GM13977 (cell line): ENCODE data around the gene TRMT1.
A peak's percentile ranks its signal among the peaks of the same experiment; 100 is the strongest.

Source experiments
- DNase-seq: peaks from one replicate; pipeline ENCODE4 v3.0.0; 2012; ENCODE audit warnings: low spot score
- in situ Hi-C: fragments of 300-500 bp; cut with MboI; formaldehyde crosslinking; loops from one replicate; pipeline ENCODE4 v1.12.0; 2022; ENCODE audit warnings: low sequenced_read_pairs, low pct_unique_long_range_greater_than_20kb, mixed read lengths, inconsistent platforms; ENCODE audit not compliant: unreplicated experiment
- TF ChIP-seq, protein P1 (sequence below): IDR thresholded peaks from 2 replicates; pipeline ENCODE4 v1.5.1; 2012; ENCODE audit warnings: mild to moderate bottlenecking, control low read depth; ENCODE audit not compliant: insufficient read depth; ENCODE audit errors: extremely low read depth, missing control alignments

Gene TRMT1

DNA sequence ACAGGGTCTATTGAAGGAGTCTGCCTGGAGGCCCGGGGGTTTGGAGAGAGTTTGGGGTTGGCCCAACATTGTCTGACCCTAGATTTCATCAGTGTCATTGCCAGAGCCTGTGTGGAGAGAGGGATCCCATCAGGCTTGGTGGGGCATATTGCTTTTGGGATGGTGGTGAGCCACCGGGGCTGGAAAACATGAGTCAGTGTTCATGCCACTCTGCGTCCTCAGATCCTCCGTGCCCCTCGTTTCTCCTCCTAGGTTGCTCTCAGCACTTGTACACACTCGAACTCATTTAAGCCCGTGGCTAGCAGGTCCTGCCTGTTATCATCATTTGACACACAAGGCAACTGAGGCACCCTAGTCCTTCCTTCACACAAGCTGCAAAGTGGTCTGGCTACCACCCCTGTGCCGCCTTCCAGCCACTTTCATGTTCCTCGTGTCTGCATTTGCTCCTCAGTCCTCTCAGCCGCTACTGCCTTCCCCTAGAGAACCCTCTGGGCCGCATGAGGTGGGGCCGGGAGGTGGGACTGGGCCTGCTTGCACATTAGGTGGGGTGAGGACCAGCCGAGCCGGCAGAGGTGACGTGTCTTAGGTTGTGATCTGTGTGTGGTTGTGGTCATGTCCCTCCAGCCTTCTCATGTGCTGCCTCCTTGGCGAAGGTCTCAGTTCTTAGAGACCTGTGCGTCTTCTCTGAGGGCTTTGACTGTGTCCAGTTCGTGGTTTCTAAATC is 5.2 kb upstream of the TRMT1 start:
- TF ChIP-seq, protein P1, sequence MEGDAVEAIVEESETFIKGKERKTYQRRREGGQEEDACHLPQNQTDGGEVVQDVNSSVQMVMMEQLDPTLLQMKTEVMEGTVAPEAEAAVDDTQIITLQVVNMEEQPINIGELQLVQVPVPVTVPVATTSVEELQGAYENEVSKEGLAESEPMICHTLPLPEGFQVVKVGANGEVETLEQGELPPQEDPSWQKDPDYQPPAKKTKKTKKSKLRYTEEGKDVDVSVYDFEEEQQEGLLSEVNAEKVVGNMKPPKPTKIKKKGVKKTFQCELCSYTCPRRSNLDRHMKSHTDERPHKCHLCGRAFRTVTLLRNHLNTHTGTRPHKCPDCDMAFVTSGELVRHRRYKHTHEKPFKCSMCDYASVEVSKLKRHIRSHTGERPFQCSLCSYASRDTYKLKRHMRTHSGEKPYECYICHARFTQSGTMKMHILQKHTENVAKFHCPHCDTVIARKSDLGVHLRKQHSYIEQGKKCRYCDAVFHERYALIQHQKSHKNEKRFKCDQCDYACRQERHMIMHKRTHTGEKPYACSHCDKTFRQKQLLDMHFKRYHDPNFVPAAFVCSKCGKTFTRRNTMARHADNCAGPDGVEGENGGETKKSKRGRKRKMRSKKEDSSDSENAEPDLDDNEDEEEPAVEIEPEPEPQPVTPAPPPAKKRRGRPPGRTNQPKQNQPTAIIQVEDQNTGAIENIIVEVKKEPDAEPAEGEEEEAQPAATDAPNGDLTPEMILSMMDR, result no peak
- in situ Hi-C loops, result no loop called here
- DNase-seq, result no peak

DNA sequence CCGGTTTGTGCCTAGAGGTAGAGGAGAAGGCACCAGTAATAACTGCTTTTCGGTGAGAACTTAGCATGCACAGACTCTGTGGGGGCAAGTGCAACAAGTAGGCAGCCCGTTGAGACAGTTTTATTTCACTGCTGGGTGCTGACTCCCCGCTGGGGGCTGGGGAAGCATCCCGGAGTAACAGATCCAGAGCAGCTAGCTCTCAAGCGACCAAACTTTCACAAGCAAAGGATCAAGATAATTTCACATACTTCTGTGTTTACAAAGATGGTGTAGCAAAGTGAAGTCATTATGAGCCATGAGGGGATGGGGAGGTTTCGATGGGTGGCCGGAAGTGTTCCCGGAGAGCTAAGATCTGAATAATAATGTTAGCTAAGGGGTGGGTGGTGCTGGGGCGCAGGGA is 4.3 kb upstream of the TRMT1 start:
- no peak for DNase-seq
- TF ChIP-seq, protein P1, result no peak
- in situ Hi-C loops, result no loop called here

DNA sequence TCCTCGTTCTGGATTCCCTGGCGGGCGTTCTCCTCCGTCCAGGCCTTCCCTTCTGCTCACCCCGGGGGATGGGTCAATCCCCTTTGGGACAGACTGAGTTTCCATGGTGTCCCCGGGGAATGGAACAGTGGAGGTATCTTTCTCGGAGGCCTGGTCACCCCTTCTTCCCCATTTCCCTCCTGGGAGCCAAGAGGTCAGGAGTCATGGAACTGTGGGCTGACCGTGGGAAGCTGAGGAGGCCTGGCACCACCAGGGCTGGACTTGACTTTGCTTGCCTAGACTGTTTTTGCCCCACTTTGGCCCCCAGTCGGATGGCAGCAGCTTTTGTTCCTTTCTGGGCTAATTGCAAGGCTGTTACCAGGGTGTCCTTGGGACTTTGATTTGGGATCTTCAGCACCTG is 3.5 kb upstream of the TRMT1 start:
- in situ Hi-C loops, result no loop called here
- DNase-seq, result no peak
- TF ChIP-seq, protein P1, result no peak

DNA sequence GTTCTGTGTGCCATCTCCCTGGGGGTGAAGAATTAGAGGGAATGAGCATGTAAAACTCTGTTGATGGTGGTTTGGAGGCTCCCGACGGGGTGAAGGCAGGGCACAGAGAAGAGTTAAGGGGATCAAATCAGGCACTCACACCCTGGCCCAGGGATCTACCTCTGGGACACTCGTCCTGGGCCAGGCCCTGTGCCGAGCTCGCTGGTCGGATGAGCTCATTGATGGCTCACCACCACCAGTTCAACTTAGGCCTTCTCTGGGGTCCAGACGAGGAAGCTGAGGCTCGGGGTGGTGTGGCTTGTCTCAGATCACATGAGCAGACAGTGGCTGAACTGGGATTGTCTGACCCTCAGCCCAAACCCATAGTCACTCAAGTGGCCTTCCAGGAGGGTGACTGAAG is 3.1 kb upstream of the TRMT1 start:
- in situ Hi-C loops, result no loop called here

DNA sequence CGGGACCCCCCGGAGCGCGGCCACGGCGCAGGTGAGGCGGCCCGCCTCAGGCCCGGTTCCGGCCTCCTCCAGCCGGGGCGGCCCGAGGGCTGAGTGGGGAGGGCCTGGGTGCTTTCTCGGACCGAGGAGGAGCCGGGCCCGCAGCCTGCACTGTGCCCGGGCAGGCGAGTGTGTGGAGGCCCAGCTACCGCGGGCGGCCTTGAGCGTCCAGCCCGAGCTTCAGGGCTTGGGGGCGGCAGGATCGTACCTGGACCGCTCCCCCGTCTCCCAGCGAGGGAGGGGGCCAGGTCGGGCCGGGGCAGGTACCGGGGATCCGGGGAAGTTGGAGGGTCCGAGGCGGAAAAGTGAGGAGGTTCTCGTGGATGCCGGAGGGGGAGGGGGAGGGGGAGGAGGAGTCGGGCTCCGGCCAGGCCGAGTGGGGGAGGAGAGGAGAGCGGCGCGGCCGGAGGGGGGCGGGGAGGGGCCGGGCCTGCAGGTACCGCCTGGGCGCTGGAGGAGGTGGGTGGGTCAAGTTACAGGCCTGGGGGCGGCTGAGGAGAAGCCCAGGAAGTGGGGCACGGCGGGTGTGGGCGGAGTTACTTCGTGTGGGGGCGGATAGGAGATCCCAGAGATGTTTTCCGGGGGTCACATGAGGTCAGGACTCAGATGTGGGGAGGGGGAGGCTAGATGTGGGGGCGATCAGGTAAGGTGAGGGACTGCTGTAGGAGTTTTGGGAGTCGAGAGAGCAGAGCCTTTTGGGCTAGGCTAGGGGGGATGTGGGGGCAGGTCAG is 2.1 kb upstream of the TRMT1 start:
- TF ChIP-seq, protein P1, result no peak
- peak; percentile 77 for DNase-seq
- in situ Hi-C loops, result no loop called here

More for the DNA sequence above, 3.1 kb upstream of the TRMT1 start:
- TF ChIP-seq, protein P1, result no peak
- DNase-seq, result no peak

DNA sequence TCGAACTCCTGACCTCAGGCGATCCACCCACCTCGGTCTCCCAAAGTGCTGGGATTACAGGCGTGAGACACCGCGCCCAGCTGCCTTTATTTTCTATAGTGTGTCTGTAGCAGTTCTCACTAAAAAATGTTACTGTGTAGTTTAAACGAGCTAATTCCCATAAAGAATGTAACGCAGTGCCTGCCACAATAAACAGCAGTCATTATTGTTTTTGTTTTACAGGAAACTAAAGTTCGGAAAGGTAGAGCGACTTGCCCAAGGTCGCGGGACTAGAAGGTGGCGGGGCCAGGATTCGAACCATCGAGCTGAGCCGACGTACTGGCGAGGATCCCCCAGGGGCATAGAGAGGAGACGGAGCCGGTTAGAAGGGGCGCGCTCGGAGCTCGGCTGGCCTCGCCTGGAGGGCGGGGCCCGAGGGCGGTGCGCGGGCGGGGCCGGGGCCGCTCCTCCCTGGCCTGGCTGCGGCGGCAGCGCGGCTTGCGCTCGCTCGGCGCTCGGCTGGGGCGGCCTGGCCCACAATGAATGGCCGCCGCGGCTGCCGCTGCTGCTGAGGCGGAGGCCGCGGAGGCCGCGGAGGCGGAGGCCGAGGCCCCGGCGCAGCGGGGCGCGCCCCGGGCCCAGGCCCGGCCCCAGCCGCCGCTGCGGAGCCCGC is 1.4 kb upstream of the TRMT1 start, which contains the start of gene NACC1:
Gene NACC1, plus strand, starts transcription at position 493 of the 652 bp plus-strand sequence. CDS start 16,944 bp downstream, outside the sequence.
- peak; percentile 99 for DNase-seq
- in situ Hi-C loops, result no loop called here
- TF ChIP-seq, protein P1, result no peak
